GM12891 (cell line): Measurements from ENCODE around the gene PTGR2.

ENCODE experiments used
- POLR2A ChIP-seq: IDR thresholded peaks from 2 replicates; pipeline ENCODE4 v1.6.1; 2011; ENCODE audit warnings: low read depth, low read length, control low read depth
- POLR2AphosphoS5 ChIP-seq: IDR thresholded peaks from 2 replicates; pipeline ENCODE4 v1.6.1; 2011; ENCODE audit warnings: low read depth, low read length, control low read depth
- POU2F2 ChIP-seq: IDR thresholded peaks from 2 replicates; pipeline ENCODE4 v1.6.1; 2011; ENCODE audit warnings: low read depth, mild to moderate bottlenecking, control low read depth, low read length, moderate library complexity
- SPI1 ChIP-seq: IDR thresholded peaks from 2 replicates; pipeline ENCODE4 v1.6.1; 2011; ENCODE audit warnings: low read depth, low read length, control low read depth

GRCh38 chr14:73809391-73809790, 42.2 kb upstream of the PTGR2 start:
- TF ChIP-seq POLR2A = no peak
- no peak for TF ChIP-seq POLR2AphosphoS5
- no peak for TF ChIP-seq SPI1
- TF ChIP-seq POU2F2 = no peak
